Pancreas (tissue), 10 donors: ENCODE data around the gene NAA10. TPM values are rescaled to one million over a fixed set of nuclear protein-coding genes. Genes with fewer than 3 reads are reported as not detected.
A peak's percentile ranks its signal among the peaks of the same experiment; 100 is the strongest.
"Not testable (repeated sequence)": the region's sequence is repeated elsewhere in the genome, so short reads cannot be mapped to it uniquely, and the experiment has no call there.

Experiments
- ATAC-seq, 4 donors: fragments of 200-7000 bp; cut with Tn5 transposase; one replicate each; pipeline versions ENCODE4 v1.8.0 to v1.9.1; 2020; ENCODE audit warnings: mild to moderate bottlenecking in 4 of 4, moderate library complexity in 4 of 4
- DNase-seq, 6 donors: peaks; one replicate each; pipeline ENCODE4 v3.0.0-alpha.2; 2020
- FAIRE-seq: peaks from 2 replicates; lab custom pipeline; 2012; peaks lifted over from hg19 to GRCh38; lab: Jason Lieb, UNC
- H3K27ac ChIP-seq, 4 donors: fragments of 200-600 bp; sonication (generic); 1 replicate in 3 of 4; 2 replicates in 1 of 4; pipeline versions ENCODE4 v1.5.0 to v1.8.0; 2020
- H3K27me3 ChIP-seq, 4 donors: fragments of 200-600 bp; one replicate each; pipeline ENCODE4 v1.8.0; 2021
- H3K36me3 ChIP-seq, 3 donors: fragments of 200-600 bp; sonication (generic) in 1 of 3; one replicate each; pipeline versions ENCODE4 v1.5.0 to v1.8.0; 2020 to 2021
- H3K4me1 ChIP-seq, 3 donors: fragments of 200-600 bp; one replicate each; pipeline ENCODE4 v1.8.0; 2021
- H3K4me3 ChIP-seq, 4 donors: fragments of 200-600 bp; sonication (generic) in 2 of 4; one replicate each; pipeline versions ENCODE4 v1.5.0 to v1.8.0; 2020 to 2021
- H3K9me3 ChIP-seq, 4 donors: fragments of 200-600 bp; one replicate each; pipeline ENCODE4 v1.8.0; 2021
- WGBS, 2 donors: extraction: QIAGEN DNeasy Blood & Tissue Kit; methylation state at CpG; one replicate each; pipeline ENCODE4 v1.1.7; 2013; 5-methylcytosine and 5-hydroxymethylcytosine counted together
- intact Hi-C, 3 donors: fragments of 100-400 bp; cut with DNase I; formaldehyde crosslinking; loops; one replicate each; pipeline versions ENCODE4 v1.11.1 to v1.14.2; 2022
- polyA plus RNA-seq, 2 donors: library from polyadenylated mRNA; stranded (reverse); fragments of 200-250 nt; gene quantifications; one replicate each; pipeline ENCODE4 v1.2.3, GENCODE V29; 2013
- total RNA-seq, 6 donors: library from RNA; stranded (reverse); fragmentation: NEBNext Ultra II Directional in 4 of 6; extraction: Animal tissue kit (Norgen Biotek cat#: 25700) in 4 of 6; gene quantifications; one replicate each; pipeline versions ENCODE4 v1.2.1 to v1.2.4, GENCODE V29; 2021 to 2023
- TF ChIP-seq, protein P1 (sequence below), 4 donors: fragments of 200-600 bp; sonication (generic) in 3 of 4; IDR thresholded peaks; one replicate each; pipeline versions ENCODE4 v1.5.0 to v1.8.0; 2021; ENCODE audit warnings: antibody characterized with exemption in 4 of 4
- donor health status: healthy with polysubstance abuse.
- donor health status: DM: no; HTN: no; CAD: no; lungs with moderate emphysema.
- donor health status: DM: no; HTN: no; CAD: no.
- donor health status: control.
- donor health status: control.
- donor health status: Bipolar disorder and iron deficiency.
- donor health status: DM: yes; HTN: yes; CAD: no.
- donor health status: DM: no; HTN: no; CAD: no.
- donor health status: DM: no; HTN: no; CAD: no.
- donor health status: DM: yes; HTN: yes; CAD: no.

The NAA10 gene
- total RNA-seq (10 to 100 TPM; 24.5 to 49.0 (median 40.3) TPM), polyA plus RNA-seq (100 to 1,000 TPM in 1 of 2 donors, 10 to 100 TPM in 1; 95.1 to 115 TPM)

DNA sequence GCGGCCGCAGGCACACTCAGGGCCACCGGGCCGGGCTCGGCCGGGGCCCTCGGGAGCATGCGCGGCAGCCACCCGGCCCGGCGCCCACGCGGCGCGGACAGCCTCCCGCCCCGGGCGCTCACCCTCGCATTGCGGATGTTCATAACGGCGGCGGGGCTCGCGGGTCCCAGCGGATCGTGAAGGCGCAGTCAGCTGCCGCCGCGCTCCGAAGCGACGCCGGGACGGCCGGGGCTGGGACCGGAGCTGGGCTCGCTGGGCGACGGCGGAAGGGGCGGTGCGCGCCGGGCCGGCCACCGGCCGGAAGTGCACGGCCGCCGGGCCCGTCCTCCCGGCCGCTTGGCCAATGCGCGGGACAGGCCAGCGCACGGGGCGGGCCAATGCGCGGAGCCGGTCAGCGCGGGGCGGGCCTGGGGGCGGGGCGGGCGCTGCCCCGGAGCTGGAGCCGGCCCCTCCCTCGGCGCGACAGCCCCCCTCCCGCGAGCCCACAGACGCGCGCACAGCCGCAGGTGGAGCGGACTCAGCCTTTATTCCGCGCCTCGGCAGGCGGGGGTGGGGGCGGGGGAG lies at the start of gene NAA10:
TSS of gene NAA10 (minus strand) at position 276 of the 564 bp plus-strand sequence. CDS start at position 143, 133 bp downstream.
- Histone ChIP-seq H3K4me1 (no peaks in the 10 kb centered on the region), H3K36me3 (no peaks in the 10 kb centered on the region), H3K4me3 (peak within 1 kb of the TSS; percentile 57 to 77 (median 68)), H3K27ac (no peak within 1 kb of the TSS), H3K9me3 (no peaks in the 10 kb centered on the region), H3K27me3 (no peaks in the 10 kb centered on the region)
- TF ChIP-seq, protein P1, sequence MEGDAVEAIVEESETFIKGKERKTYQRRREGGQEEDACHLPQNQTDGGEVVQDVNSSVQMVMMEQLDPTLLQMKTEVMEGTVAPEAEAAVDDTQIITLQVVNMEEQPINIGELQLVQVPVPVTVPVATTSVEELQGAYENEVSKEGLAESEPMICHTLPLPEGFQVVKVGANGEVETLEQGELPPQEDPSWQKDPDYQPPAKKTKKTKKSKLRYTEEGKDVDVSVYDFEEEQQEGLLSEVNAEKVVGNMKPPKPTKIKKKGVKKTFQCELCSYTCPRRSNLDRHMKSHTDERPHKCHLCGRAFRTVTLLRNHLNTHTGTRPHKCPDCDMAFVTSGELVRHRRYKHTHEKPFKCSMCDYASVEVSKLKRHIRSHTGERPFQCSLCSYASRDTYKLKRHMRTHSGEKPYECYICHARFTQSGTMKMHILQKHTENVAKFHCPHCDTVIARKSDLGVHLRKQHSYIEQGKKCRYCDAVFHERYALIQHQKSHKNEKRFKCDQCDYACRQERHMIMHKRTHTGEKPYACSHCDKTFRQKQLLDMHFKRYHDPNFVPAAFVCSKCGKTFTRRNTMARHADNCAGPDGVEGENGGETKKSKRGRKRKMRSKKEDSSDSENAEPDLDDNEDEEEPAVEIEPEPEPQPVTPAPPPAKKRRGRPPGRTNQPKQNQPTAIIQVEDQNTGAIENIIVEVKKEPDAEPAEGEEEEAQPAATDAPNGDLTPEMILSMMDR (IDR thresholded peaks at IDR 0.05), result no peak
- ATAC-seq (peak; percentile 96 to 98 (median 97)), FAIRE-seq (no peak), DNase-seq (peak; percentile 71 to 87 (median 82))
- WGBS, 2 donors, result 0 to 9% methylated on average over 42 to 73 of the region's 87 CpGs
- intact Hi-C loops, result loop anchor here in 1 of 3 donors (10.0 kb wide), 1 partner anchor 60 kb away; no protein-coding TSS in a partner anchor

DNA sequence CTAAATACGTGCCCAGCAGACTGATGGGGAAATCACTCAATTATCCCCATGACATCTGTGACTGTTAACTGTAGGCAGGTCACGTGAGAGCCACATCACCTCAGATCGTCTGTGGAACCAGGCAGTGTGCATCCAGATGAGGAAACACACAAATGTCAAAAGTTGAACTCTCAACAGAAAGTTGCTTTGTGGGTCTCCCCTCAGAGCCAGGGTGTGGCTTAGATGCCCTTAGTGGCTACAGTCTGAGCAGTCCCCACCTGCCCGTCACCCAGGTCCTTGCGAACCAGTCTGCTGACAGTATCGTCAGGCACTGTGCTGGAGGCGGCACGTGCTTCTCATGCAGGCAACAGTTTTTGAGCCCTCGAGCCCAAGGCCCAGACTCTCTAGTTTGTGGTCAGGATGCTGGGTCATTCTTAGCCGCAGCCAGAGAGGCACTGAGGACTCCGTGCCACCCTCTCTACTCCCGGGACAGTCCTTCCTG lies 48.5 kb upstream of the NAA10 start:
- TF ChIP-seq, protein P1 (IDR thresholded peaks at IDR 0.05), result no peak
- DNase-seq, result no peak
- Histone ChIP-seq H3K9me3 (no peaks in the 10 kb centered on the region), H3K27ac (no peak overlapping the region), H3K4me3 (no peak overlapping the region), H3K36me3 (no peaks in the 10 kb centered on the region), H3K27me3 (no peaks in the 10 kb centered on the region), H3K4me1 (peaks cover 0 to 5% (median 0%) of the 10 kb centered on the region in 3 donors)
- ATAC-seq, result no peak
- no peak for FAIRE-seq
- 91 to 93% methylated on average over 12 of the region's 12 CpGs for WGBS, 2 donors
- intact Hi-C loops, result no loop called here

DNA sequence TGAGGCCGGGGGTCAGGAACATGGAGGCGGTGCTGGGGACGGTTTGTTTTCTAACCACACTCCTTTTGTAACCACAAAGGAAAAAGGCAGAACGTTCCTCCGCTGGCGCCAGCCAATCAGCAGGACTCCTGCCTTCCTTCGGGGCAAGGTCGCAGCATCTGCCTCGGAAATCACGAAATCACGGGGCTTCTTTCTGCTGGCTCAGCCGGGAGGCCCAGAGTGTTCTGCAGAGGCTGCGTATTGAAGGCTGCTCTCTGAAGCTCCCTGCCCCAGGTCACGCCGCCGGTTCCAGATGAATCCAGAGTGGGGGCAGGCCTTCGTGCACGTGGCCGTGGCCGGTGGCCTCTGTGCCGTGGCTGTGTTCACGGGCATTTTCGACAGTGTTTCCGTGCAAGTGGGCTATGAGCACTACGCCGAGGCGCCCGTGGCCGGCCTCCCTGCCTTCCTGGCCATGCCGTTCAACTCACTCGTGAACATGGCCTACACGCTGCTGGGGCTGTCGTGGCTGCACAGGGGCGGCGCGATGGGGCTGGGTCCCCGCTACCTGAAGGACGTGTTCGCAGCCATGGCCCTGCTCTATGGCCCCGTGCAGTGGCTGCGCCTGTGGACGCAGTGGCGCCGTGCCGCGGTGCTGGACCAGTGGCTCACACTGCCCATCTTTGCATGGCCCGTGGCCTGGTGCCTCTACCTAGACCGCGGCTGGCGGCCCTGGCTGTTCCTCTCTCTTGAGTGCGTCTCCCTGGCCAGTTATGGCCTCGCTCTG lies 47.1 kb upstream of the NAA10 start:
- 90 to 93% methylated on average over 51 to 52 of the region's 52 CpGs for WGBS, 2 donors

DNA sequence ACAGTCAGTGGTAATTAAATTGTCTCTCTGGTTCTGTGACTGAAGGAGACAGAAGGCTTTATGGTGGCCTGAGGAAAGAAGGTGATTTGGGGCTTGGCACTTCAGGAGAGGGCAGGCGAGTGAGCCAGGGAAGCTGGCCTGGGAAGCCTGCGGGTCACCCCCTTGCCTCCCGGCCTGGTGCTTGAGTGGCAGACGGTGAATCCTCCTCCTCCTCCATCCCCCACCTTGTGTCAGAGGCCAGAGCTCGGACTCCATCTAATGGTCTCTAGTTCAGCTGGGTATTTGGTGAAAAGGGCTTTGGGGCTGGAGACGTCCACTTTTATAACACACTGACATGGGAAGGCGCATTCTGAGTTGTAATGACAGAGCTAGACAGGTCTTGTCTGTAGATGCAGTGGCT lies 46.4 kb upstream of the NAA10 start:
- H3K4me3 ChIP-seq, result no peak overlapping the region
- peaks cover 0 to 5% (median 0%) of the 10 kb centered on the region in 3 donors for H3K4me1 ChIP-seq
- FAIRE-seq (no peak), ATAC-seq (no peak), DNase-seq (no peak)
- WGBS, 2 donors, result 79 to 92% methylated on average over 7 of the region's 7 CpGs
- TF ChIP-seq, protein P1 (IDR thresholded peaks at IDR 0.05), result no peak
- intact Hi-C loops, result no loop called here
- H3K36me3 ChIP-seq, result no peaks in the 10 kb centered on the region
- H3K27ac ChIP-seq, result peak overlapping the region in 2 of 4 donors; percentile 6 to 22
- no peaks in the 10 kb centered on the region for H3K9me3 ChIP-seq
- no peaks in the 10 kb centered on the region for H3K27me3 ChIP-seq

More for the DNA sequence above, 47.1 kb upstream of the NAA10 start:
- peak overlapping the region in 2 of 4 donors; percentile 6 to 44 for H3K27ac ChIP-seq
- peaks cover 0 to 5% (median 0%) of the 10 kb centered on the region in 3 donors for H3K4me1 ChIP-seq
- ATAC-seq (peak in 2 of 4 donors; percentile 23 to 25), FAIRE-seq (no peak), DNase-seq (peak in 1 of 6 donors; percentile 50)
- no peaks in the 10 kb centered on the region for H3K36me3 ChIP-seq
- TF ChIP-seq, protein P1 (IDR thresholded peaks at IDR 0.05), result no peak
- no peaks in the 10 kb centered on the region for H3K9me3 ChIP-seq
- H3K27me3 ChIP-seq, result no peaks in the 10 kb centered on the region
- H3K4me3 ChIP-seq, result no peak overlapping the region
- intact Hi-C loops, result no loop called here

DNA sequence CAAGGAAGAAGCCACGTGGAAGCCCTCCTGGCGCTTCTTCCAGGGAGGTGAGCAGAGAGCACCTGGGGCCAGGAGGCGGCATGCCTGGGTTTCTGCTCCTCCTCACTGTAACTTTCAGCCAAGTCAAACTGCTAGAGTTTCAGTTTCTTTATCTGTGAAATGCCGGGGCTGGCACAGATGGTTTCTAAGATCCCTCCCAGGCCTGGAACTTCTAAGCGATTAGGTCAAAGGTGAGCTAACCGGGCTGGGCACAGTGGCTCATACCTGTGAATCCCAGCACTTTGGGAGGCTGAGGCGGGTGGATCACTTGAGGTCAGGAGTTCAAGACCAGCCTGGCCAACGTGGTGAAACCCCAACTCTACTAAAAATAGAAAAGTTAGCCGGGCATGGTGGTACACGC lies 45.6 kb upstream of the NAA10 start:
- H3K36me3 ChIP-seq, H3K9me3 ChIP-seq, H3K27me3 ChIP-seq, H3K4me1 ChIP-seq, H3K4me3 ChIP-seq, intact Hi-C loops: not testable (repeated sequence)
- ATAC-seq, result peak; percentile 61 to 84 (median 74)
- peak; percentile 65 for FAIRE-seq
- peak overlapping the region in 1 of 4 donors; percentile 6 for H3K27ac ChIP-seq
- 22 to 48% methylated on average over 9 of the region's 10 CpGs for WGBS, 2 donors
- DNase-seq, result peak in 2 of 6 donors; percentile 37 to 38
